ENCODE measurements around the gene CCK.
A peak's percentile ranks its signal among the peaks of the same experiment; 100 is the strongest.

Gene CCK

DNA sequence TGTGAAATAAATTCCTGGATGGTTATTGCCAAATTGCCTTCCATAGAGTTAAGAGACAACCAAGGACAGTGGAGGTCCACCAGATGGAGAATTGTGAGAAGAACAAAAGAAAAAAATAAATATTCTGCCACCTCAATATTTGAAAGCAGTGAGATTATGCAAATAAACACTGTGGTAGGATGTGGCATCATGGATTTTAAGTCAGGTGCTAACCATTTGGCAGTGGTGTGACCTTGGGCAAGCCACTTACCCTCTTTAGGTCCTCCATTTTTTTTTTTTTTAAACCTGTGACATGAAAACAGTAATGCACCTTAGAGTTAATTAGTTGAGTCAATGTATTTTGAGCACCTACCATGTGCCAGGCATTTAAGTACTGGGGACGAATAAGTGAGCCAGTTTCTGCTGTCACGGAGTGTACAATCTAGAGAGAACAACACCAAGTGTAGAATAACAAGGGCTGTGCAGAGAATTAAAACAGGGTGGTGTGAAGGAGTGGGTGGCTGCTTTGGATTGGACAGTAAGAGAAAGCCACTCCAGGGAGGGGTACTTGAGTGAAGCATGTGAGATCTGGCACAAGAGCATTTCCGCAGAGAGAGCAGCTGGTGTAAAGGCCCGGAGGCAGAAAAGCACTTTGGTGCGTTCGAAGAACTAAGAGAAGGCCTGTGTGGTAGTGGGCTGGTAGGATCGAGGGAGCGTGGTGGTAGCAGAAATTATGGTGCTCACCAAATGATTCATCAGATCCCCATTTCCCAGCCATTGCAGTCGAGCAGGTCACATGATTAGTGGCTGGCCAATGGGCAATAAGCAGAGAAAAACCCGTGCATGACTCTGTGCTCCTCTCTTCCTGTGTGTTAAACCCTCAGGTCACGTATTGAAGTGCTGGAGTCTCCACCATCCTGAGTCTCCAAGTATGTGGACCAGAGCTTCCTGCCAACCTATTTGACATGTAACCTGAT, 39.2 kb downstream of the CCK start:
- TF ChIP-seq, protein P1, sequence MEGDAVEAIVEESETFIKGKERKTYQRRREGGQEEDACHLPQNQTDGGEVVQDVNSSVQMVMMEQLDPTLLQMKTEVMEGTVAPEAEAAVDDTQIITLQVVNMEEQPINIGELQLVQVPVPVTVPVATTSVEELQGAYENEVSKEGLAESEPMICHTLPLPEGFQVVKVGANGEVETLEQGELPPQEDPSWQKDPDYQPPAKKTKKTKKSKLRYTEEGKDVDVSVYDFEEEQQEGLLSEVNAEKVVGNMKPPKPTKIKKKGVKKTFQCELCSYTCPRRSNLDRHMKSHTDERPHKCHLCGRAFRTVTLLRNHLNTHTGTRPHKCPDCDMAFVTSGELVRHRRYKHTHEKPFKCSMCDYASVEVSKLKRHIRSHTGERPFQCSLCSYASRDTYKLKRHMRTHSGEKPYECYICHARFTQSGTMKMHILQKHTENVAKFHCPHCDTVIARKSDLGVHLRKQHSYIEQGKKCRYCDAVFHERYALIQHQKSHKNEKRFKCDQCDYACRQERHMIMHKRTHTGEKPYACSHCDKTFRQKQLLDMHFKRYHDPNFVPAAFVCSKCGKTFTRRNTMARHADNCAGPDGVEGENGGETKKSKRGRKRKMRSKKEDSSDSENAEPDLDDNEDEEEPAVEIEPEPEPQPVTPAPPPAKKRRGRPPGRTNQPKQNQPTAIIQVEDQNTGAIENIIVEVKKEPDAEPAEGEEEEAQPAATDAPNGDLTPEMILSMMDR (IDR thresholded peaks at IDR 0.05; ENCODE audit: insufficient read depth, low read depth, low read length, missing control alignments), result no peak
- DNase-seq (ENCODE audit: low read depth), result peak; percentile 29
- no peak overlapping the region for H3K4me3 ChIP-seq (ENCODE audit: low read length)

DNA sequence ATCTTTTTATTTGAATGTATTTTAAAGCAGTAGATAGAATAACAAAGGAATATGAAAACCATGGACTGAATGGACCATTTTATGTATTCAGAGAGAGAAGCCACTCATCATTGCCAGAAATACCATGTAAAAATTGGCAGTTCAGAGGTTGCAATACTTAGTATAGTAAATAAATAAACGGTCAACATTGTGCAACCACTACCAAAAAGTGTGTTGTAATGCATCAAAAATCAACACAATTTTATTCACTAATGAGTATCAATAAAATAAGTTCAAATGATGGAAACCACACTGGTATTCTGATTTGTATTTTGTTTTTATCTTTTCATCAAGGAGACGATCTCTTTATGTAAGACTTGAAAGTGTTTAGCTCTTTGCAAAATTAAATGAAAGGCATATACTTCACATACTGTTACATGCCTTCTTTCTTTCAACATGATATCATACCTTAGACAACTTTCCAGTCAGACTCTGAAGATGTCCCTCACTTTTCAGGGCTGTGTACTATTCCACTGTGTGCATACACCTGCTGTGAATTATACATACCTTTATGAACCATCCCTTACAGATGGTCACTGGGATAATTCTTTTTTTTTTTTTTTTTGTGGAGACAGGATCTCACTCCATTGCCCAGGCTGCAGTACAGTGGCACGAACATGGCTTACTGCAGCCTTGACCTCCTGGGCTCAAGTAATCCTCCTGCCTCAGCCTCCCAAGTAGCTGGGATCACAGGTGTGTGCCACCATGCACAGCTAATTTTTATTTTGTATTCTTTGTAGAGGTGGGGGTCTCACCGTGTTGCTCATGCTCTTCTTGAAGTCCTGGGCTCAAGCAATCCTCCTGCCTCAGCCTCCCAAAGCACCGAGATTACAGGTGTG, 40.3 kb downstream of the CCK start:
- TF ChIP-seq, protein P1 (IDR thresholded peaks at IDR 0.05; ENCODE audit: insufficient read depth, low read depth, low read length, missing control alignments), result no peak
- H3K4me3 ChIP-seq (ENCODE audit: low read length), result no peak overlapping the region
- DNase-seq (ENCODE audit: low read depth), result no peak

DNA sequence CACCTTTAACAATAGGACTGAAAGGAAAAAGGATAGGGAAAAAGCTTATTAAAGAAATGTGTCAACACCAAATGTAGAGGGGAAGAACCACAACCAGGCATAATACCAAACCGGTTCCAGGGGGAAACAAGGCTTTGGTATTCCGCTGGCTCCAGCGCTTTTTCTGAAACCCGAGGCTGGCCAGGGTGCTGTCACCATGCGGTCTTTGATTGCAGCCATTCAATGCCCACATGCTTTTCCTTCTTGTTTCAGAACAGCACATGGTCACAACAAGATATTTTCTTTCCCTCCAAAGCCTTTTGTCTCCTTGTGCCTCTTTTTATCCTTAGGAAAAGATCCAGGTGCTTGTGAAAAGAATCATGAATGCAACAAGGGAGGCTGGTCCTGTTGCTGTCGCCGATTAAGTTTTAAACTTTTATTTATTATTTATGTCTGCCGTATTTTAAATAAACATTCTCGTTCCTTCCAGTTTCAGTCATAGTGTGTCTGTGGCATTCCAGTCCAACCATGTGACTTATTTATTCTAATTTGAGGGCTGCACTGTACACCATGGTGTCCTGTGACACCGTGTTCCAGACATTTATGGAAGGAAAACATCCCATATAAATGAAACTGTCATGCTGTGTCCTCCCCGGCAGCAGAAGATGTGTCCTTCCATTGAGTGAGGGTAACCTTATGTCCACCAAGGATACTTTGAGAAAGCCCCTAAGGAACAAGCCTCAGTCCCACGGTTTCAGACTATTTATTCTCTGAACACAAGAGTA, 41.1 kb downstream of the CCK start:
- TF ChIP-seq, protein P1 (IDR thresholded peaks at IDR 0.05; ENCODE audit: insufficient read depth, low read depth, low read length, missing control alignments), result no peak
- no peak overlapping the region for H3K4me3 ChIP-seq (ENCODE audit: low read length)
- no peak for DNase-seq (ENCODE audit: low read depth)

DNA sequence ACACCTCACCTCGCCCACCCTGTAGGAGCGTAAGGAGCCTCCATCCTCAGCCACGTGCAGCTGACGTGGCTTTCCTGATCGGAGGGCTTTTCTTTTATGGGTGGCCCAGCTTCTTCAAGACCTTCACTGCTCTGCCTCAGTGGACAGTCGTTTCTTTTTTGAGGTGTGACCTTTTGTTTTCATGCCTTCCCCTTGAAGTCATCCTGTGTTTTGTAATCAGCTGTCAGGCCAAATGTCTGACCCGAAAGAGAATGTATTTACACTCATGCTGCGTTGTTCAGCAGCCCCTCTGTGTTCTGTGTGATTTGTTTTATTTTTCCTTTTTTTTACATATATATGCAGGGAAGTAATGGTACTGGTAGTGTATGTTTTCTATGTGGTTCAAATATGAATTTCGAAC, 41.8 kb downstream of the CCK start:
- DNase-seq (ENCODE audit: low read depth), result no peak
- H3K4me3 ChIP-seq (ENCODE audit: low read length), result no peak overlapping the region
- TF ChIP-seq, protein P1 (IDR thresholded peaks at IDR 0.05; ENCODE audit: insufficient read depth, low read depth, low read length, missing control alignments), result no peak

DNA sequence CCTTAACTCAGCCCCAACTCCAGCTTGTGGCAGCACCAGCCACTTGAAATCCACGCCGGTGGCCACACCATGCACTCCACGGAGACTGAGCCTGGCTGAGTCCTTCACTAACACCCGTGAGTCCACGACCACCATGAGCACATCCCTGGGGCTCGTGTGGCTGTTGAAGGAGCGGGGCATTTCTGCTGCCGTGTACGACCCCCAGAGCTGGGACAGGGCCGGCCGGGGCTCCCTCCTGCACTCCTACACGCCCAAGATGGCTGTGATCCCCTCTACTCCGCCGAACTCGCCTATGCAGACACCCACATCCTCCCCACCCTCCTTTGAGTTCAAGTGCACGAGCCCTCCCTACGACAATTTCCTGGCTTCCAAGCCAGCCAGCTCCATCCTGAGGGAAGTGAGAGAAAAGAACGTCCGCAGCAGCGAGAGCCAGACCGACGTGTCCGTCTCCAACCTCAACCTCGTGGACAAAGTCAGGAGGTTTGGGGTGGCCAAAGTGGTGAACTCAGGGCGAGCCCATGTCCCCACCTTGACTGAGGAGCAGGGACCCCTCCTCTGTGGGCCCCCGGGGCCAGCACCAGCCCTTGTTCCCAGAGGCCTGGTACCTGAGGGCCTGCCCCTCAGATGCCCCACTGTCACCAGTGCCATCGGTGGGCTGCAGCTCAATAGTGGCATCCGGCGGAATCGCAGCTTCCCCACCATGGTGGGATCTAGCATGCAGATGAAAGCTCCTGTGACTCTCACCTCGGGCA, 42.9 kb downstream of the CCK start:
- DNase-seq (ENCODE audit: low read depth), result no peak
- no peak overlapping the region for H3K4me3 ChIP-seq (ENCODE audit: low read length)
- TF ChIP-seq, protein P1 (IDR thresholded peaks at IDR 0.05; ENCODE audit: insufficient read depth, low read depth, low read length, missing control alignments), result no peak
